RWPE2 (cell line): ENCODE measurements around the gene PTPRCAP.

Source experiments
- ATAC-seq: fragments of 200-7000 bp; cut with Tn5 transposase; 3 replicates; pipeline ENCODE4 v1.9.1; 2021; ENCODE audit warnings: low read depth
- DNase-seq: peaks from one replicate; pipeline ENCODE4 v3.0.0-alpha.2; 2020; ENCODE audit warnings: low spot score
- H3K27ac ChIP-seq: fragments of 450-650 bp; 2 replicates; pipeline ENCODE4 v1.5.1; 2017; ENCODE audit warnings: mild to moderate bottlenecking; ENCODE audit not compliant: poor library complexity, severe bottlenecking
- H3K27me3 ChIP-seq: fragments of 250-450 bp; sonication (Bioruptor Pico); 2 replicates; pipeline ENCODE4 v1.5.1; 2021; ENCODE audit warnings: mild to moderate bottlenecking, moderate library complexity; ENCODE audit not compliant: insufficient read depth, poor library complexity, severe bottlenecking
- H3K36me3 ChIP-seq: fragments of 250-450 bp; sonication (Bioruptor Pico); 2 replicates; pipeline ENCODE4 v1.5.1; 2020; ENCODE audit warnings: low read depth, mild to moderate bottlenecking, moderate library complexity
- H3K4me1 ChIP-seq: fragments of 250-450 bp; sonication (Bioruptor Pico); 2 replicates; pipeline ENCODE4 v1.5.1; 2021; ENCODE audit warnings: mild to moderate bottlenecking, moderate library complexity; ENCODE audit not compliant: insufficient read depth, poor library complexity, severe bottlenecking
- H3K4me3 ChIP-seq: fragments of 250-450 bp; sonication (Bioruptor Pico); 2 replicates; pipeline ENCODE4 v1.5.1; 2021; ENCODE audit warnings: mild to moderate bottlenecking, moderate library complexity; ENCODE audit not compliant: severe bottlenecking
- H3K9me3 ChIP-seq: fragments of 250-450 bp; sonication (Bioruptor Pico); 2 replicates; pipeline ENCODE4 v1.5.1; 2021; ENCODE audit warnings: mild to moderate bottlenecking, moderate library complexity; ENCODE audit not compliant: severe bottlenecking
- TF ChIP-seq, protein P1 (sequence below): fragments of 450-650 bp; IDR thresholded peaks from one replicate; pipeline ENCODE4 v1.5.1; 2017; ENCODE audit warnings: mild to moderate bottlenecking, moderate library complexity; ENCODE audit not compliant: poor library complexity, severe bottlenecking

PTPRCAP gene

DNA sequence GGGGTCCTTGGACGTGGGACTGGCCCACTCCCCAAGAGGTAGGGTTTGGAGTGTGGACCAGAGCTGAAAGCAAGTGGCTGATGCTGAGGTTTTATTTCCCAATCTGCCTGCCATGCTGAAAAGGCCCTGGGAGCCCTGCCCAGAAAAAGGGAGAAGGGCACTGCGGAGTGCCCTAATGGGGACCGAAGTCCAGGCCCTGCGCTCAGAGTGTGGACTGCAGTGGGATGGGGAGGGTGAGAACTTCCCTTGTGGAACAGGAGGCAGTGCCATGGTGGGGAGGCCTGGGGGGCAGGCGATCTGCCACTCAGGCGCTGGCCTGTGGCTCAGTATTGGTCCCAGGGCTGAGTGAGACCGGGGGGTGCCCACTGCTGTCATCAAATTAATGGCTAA, 10.7 kb upstream of the PTPRCAP start:
- ATAC-seq (no peak), DNase-seq (no peak)
- no peak overlapping the region for H3K27ac ChIP-seq
- no peaks in the 10 kb centered on the region for H3K27me3 ChIP-seq
- no peaks in the 10 kb centered on the region for H3K9me3 ChIP-seq
- no peak overlapping the region for H3K4me3 ChIP-seq
- H3K36me3 ChIP-seq, result no peaks in the 10 kb centered on the region
- TF ChIP-seq, protein P1, sequence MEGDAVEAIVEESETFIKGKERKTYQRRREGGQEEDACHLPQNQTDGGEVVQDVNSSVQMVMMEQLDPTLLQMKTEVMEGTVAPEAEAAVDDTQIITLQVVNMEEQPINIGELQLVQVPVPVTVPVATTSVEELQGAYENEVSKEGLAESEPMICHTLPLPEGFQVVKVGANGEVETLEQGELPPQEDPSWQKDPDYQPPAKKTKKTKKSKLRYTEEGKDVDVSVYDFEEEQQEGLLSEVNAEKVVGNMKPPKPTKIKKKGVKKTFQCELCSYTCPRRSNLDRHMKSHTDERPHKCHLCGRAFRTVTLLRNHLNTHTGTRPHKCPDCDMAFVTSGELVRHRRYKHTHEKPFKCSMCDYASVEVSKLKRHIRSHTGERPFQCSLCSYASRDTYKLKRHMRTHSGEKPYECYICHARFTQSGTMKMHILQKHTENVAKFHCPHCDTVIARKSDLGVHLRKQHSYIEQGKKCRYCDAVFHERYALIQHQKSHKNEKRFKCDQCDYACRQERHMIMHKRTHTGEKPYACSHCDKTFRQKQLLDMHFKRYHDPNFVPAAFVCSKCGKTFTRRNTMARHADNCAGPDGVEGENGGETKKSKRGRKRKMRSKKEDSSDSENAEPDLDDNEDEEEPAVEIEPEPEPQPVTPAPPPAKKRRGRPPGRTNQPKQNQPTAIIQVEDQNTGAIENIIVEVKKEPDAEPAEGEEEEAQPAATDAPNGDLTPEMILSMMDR, result no peak
- H3K4me1 ChIP-seq, result no peaks in the 10 kb centered on the region

- Histone ChIP-seq H3K4me3 (no peak overlapping the region), H3K27ac (no peak overlapping the region), H3K9me3 (no peaks in the 10 kb centered on the region), H3K36me3 (peaks cover 11% of the 10 kb centered on the region), H3K27me3 (no peaks in the 10 kb centered on the region), H3K4me1 (no peaks in the 10 kb centered on the region)
- DNase-seq (no peak), ATAC-seq (no peak)
- TF ChIP-seq, protein P1, result no peak
Observed at GRCh38 chr11:67445515-67445914, 8.0 kb upstream of the PTPRCAP start.

GRCh38 chr11:67442504-67443404, 5.3 kb upstream of the PTPRCAP start:
- ATAC-seq (peak; percentile 13), DNase-seq (peak; percentile 57)
- H3K4me3 ChIP-seq, result peak overlapping the region; percentile 57
- no peaks in the 10 kb centered on the region for H3K27me3 ChIP-seq
- H3K27ac ChIP-seq, result peak overlapping the region; percentile 66
- no peaks in the 10 kb centered on the region for H3K4me1 ChIP-seq
- no peaks in the 10 kb centered on the region for H3K9me3 ChIP-seq
- H3K36me3 ChIP-seq, result peaks cover 12% of the 10 kb centered on the region
- TF ChIP-seq, protein P1, result no peak

GRCh38 chr11:67441731-67442351, 4.4 kb upstream of the PTPRCAP start:
- H3K27ac ChIP-seq, result no peak overlapping the region
- H3K9me3 ChIP-seq, result no peaks in the 10 kb centered on the region
- no peaks in the 10 kb centered on the region for H3K27me3 ChIP-seq
- H3K36me3 ChIP-seq, result peaks cover 15% of the 10 kb centered on the region
- DNase-seq, result peak; percentile 57
- ATAC-seq, result no peak
- H3K4me1 ChIP-seq, result no peaks in the 10 kb centered on the region
- TF ChIP-seq, protein P1, result no peak
- H3K4me3 ChIP-seq, result no peak overlapping the region
